Measurements from ENCODE around the gene ACOT8. TPM values are rescaled to one million over a fixed set of nuclear protein-coding genes. Genes with fewer than 3 reads are reported as not detected.

Gene ACOT8
- total and polyA plus RNA-seq, 9 of the 15 experiments (the other 6 are each of a cell fraction or from before 2014, with no cell fraction given), result 8.2 to 46.7 (median 20.7) TPM

GRCh38 chr20:45818239-45818638 is 39.0 kb downstream of the ACOT8 start (continued):
- TF ChIP-seq ZNF407 (IDR thresholded peaks at IDR 0.05; ENCODE audit: low read depth) (no peak), ZNF23 (CRISPR knock-in tag; IDR thresholded peaks at IDR 0.05) (no peak), ARID4B (CRISPR knock-in tag; IDR thresholded peaks at IDR 0.05) (no peak), KLF16 (IDR thresholded peaks at IDR 0.05) (0 out of 2 replicates have a peak, but pooled peaks have one; percentile 9), CBFA2T2 (conservative IDR thresholded peaks at IDR 0.05) (peak; percentile 46), TEAD4 (IDR thresholded peaks at IDR 0.05; ENCODE audit: low read length) (peak; percentile 61), TEAD4 (CRISPR knock-in tag; IDR thresholded peaks at IDR 0.05; ENCODE audit: borderline replicate concordance) (no peak), CBFA2T3 (IDR thresholded peaks at IDR 0.05) (peak; percentile 74), ARID1B (IDR thresholded peaks at IDR 0.05) (peak; percentile 34), RCOR1 (IDR thresholded peaks at IDR 0.05; ENCODE audit: borderline replicate concordance in 1 of 2, low read depth in 2 of 2, low read length in 2 of 2) (peak in 1 of 2 experiments; percentile 78; a peak in 2 of 4 replicates), KDM1A (IDR thresholded peaks at IDR 0.05) (peak; percentile 44 to 72; a peak in 3 of 4 replicates)

All from K562 (cell line).